HUES48 (cell line): Measurements from ENCODE around the gene NDUFAF7.
"Not testable (repeated sequence)": the region's sequence is repeated elsewhere in the genome, so short reads cannot be mapped to it uniquely, and the experiment has no call there.

Experiments used
- H3K27ac ChIP-seq: one replicate; pipeline ENCODE4 v1.7.0; 2013; ENCODE audit warnings: low read depth, low read length, inconsistent platforms
- H3K27me3 ChIP-seq: 2 replicates; pipeline ENCODE4 v1.6.1; 2013; ENCODE audit warnings: mild to moderate bottlenecking, low read length; ENCODE audit not compliant: control insufficient read depth, insufficient read depth
- H3K36me3 ChIP-seq: 2 replicates; pipeline ENCODE4 v1.6.1; 2013; ENCODE audit warnings: low read length; ENCODE audit not compliant: control insufficient read depth, insufficient read depth
- H3K4me1 ChIP-seq: 2 replicates; pipeline ENCODE4 v1.6.1; 2013; ENCODE audit warnings: mild to moderate bottlenecking, low read length; ENCODE audit not compliant: control insufficient read depth, insufficient read depth
- H3K4me3 ChIP-seq: 2 replicates; pipeline ENCODE4 v1.5.1; 2013; ENCODE audit warnings: mild to moderate bottlenecking, low read depth, low read length
- H3K9ac ChIP-seq: 2 replicates; pipeline ENCODE4 v1.6.1; 2013; ENCODE audit warnings: mild to moderate bottlenecking, low read depth, low read length, moderate library complexity
- H3K9me3 ChIP-seq: 2 replicates; pipeline ENCODE4 v1.6.1; 2013; ENCODE audit warnings: low read length; ENCODE audit not compliant: control insufficient read depth, insufficient read depth

NDUFAF7 gene

DNA sequence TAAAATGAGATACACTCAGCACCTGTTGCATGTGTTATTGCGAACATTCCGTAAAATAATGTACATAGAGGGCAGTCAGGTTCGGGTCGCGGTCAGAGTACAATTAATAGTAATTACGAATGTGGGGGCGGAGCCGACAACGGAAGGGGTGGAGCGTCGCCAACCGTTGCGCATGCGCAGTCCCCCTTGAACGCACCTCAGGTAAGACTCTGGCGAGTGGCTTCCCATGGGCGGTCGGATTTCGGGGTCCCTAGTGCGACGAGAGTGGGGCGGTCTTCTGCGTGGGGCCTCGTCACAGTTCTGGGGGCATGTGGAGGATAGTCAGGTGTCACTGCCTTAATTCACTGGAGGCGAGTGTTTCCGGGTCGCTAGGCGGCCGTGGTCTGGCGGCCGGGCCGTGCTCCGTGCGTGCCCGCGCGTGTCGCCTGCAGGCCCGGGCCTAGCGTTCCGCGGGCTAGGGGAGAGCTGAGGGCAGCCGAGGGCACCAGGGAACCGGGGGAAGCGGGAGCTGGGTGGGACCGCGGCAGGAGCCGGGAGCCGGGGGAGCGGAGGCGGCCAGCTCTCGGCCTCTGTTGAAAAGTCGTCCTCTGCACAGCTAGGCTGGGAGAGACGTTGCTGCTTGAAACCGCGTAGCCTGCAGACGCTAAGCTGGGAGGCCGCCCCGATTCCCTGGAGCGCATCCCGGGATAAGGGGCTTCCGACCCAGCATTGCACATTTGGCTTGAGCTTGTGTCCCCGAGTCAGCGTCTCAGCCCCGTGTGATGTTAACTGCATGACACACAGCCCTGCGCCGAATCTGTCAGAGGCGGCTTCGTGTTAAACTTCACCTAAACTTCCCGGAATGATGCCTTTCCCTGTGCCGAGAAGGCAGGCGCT, 34.9 kb upstream of the NDUFAF7 start, which contains the start of gene CEBPZOS:
TSS of gene CEBPZOS (plus strand) at position 177 of the 876 bp plus-strand sequence. CDS start 3,209 bp downstream, outside the sequence.
- Histone ChIP-seq H3K27me3 (no peaks in the 10 kb centered on the region), H3K4me3 (peak within 1 kb of the TSS; percentile 87), H3K9me3 (no peaks in the 10 kb centered on the region), H3K4me1 (peaks cover 49% of the 10 kb centered on the region), H3K27ac (peak within 1 kb of the TSS; percentile 69), H3K9ac (peak within 1 kb of the TSS; percentile 78), H3K36me3 (peaks cover 26% of the 10 kb centered on the region)

DNA sequence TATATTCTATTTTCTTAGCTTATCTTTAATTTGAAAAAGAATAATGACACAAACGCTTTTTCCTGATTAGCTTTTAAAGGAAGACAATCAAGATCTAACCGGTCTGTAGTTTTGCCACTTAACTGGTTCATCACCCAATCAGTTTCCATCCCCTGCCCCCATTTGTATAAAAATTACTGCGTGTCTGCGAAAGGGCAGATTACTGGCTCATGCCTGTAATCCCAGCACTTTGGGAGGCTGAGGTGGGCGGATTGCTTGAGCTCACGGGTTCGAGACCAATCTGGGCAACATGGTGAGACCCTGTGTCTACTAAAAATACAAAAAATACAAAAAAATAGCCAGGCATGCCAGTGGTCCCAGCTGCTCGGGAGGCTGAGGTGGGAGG, 32.8 kb upstream of the NDUFAF7 start:
- Histone ChIP-seq H3K9me3 (peaks cover 8% of the 10 kb centered on the region), H3K36me3 (peaks cover 47% of the 10 kb centered on the region), H3K27me3 (no peaks in the 10 kb centered on the region), H3K4me3 (peak overlapping the region; percentile 87), H3K27ac (peak overlapping the region; percentile 89), H3K9ac (peak overlapping the region; percentile 42; the same call in 1 of the 2 replicates), H3K4me1 (peaks cover 39% of the 10 kb centered on the region)

DNA sequence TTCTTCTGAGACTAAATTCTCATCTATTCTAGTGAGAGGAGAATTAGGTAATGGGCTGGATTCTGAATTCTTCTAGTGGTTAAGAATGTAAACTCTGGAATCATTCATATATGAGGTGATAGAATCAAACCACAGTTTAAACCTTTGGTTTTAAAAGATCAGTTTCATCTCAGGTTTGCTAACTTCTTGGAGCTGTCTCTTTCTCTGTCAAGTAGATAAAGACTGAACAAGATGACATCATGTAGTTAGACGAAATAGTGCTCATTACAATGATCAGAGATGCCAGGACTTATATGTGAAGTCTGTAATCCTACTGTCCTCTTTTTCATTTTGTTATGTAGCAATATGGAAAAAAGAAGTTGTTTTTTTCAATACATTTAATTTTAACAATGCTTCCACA, 30.2 kb upstream of the NDUFAF7 start:
- peaks cover 63% of the 10 kb centered on the region for H3K36me3 ChIP-seq
- H3K4me3 ChIP-seq = no peak overlapping the region
- no peak overlapping the region for H3K9ac ChIP-seq
- H3K27me3 ChIP-seq = no peaks in the 10 kb centered on the region
- H3K4me1 ChIP-seq = peaks cover 55% of the 10 kb centered on the region
- peak overlapping the region; percentile 31 for H3K27ac ChIP-seq
- peaks cover 13% of the 10 kb centered on the region for H3K9me3 ChIP-seq

DNA sequence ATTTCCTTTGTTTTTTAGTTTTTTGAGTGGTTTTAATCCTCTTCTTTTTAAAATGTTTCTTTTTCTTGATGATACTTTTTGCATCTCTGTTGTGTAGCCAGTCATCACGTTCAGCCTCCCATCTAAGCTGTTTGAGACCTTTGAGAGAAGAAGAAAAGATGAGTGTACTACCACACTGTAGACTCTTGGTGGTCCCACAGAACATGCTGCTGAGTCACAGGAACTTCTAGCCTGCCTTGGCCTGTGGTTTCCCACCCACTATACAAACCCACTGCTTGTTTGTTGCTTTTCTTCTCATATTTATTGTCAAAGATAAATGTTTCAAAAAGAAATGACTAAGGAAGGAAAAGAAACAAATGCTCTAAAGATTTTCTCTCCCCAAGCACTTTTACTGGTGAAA, 29.7 kb upstream of the NDUFAF7 start:
- Histone ChIP-seq H3K27me3 (no peaks in the 10 kb centered on the region), H3K9ac (no peak overlapping the region), H3K4me3 (no peak overlapping the region), H3K27ac (peak overlapping the region; percentile 25), H3K36me3 (peaks cover 69% of the 10 kb centered on the region), H3K9me3 (peaks cover 18% of the 10 kb centered on the region), H3K4me1 (peaks cover 60% of the 10 kb centered on the region)

DNA sequence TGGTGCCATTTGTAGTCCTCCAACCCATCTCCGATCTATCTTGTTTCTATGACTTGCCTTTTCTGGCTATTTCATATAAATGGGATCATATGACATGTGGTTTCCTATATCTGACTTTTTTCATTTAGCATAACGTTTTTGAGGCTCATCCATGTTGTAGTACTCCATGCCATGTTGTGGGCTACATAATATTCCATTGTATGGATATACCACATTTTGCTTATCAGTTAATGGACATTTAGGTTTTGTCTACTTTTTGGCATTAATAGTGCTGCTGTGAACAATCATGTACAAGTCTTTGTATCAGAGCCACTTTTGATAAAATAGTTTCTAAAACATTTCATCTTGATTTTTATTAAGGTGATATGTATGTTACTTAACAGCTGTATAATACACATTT, 27.8 kb upstream of the NDUFAF7 start:
- no peaks in the 10 kb centered on the region for H3K27me3 ChIP-seq
- H3K9ac ChIP-seq = no peak overlapping the region
- peaks cover 56% of the 10 kb centered on the region for H3K4me1 ChIP-seq
- no peak overlapping the region for H3K27ac ChIP-seq
- H3K9me3 ChIP-seq = peaks cover 36% of the 10 kb centered on the region
- peaks cover 88% of the 10 kb centered on the region for H3K36me3 ChIP-seq
- no peak overlapping the region for H3K4me3 ChIP-seq

DNA sequence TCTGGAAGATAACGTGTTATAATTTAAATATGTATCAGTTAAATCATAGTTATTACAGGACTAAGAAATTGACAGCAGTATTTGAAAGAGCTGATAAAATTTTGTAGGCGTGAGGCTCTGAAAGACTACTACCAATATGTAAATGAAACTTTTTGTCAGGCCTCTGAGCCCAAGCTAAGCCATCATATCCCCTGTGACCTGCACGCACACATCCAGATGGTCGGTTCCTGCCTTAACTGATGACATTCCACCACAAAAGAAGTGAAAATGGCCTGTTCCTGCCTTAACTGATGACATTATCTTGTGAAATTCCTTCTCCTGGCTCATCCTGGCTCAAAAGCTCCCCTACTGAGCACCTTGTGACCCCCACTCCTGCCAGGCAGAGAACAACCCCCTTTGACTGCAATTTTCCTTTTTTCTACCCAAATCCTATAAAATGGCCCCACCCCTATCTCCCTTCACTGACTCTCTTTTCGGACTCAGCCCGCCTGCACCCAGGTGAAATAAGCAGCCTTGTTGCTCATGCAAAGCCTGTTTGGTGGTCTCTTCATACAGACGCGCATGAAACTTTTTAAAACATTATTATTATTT, 26.3 kb upstream of the NDUFAF7 start:
- H3K27me3 ChIP-seq = not testable (repeated sequence)
- Histone ChIP-seq H3K36me3 (peaks cover 91% of the 10 kb centered on the region), H3K9me3 (peaks cover 51% of the 10 kb centered on the region), H3K4me1 (peaks cover 41% of the 10 kb centered on the region), H3K27ac (peak overlapping the region; percentile 96), H3K9ac (peak overlapping the region; percentile 57), H3K4me3 (peak overlapping the region; percentile 25; the same call in 1 of the 2 replicates)

DNA sequence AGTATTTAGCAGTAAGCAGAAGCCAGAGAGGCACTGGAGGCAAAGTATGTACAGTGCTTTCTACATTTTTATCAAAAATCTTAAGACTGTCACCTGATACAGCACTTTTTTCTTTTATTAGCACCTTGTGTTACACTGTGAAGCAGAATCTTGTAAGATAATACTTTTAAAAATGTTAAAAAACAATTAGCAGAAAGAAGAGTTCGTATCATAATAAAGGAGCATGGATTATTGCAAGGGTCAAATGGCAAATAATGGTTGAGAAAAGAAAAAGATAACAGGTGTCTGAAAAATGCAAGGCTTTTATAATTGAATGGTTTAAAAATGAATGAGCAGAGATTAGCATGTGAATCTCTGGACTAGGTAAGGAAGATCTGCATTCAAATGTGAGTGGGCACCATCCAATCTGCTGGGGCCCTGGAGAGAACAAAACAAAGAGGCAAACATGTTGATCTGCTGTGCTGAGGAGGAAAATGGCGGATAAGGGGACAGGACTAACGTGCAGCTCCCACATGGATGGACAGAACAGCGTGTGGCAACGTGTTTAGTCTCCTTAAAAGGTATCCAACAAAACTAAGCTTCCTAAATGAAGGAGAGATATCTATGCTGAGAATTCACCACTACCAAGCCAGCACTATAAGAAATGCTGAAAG, 25.6 kb upstream of the NDUFAF7 start:
- peaks cover 54% of the 10 kb centered on the region for H3K9me3 ChIP-seq
- no peaks in the 10 kb centered on the region for H3K27me3 ChIP-seq
- H3K4me1 ChIP-seq = peaks cover 35% of the 10 kb centered on the region
- H3K4me3 ChIP-seq = peak overlapping the region; percentile 25; the same call in 1 of the 2 replicates
- H3K9ac ChIP-seq = peak overlapping the region; percentile 49
- peaks cover 91% of the 10 kb centered on the region for H3K36me3 ChIP-seq
- H3K27ac ChIP-seq = peak overlapping the region; percentile 96

DNA sequence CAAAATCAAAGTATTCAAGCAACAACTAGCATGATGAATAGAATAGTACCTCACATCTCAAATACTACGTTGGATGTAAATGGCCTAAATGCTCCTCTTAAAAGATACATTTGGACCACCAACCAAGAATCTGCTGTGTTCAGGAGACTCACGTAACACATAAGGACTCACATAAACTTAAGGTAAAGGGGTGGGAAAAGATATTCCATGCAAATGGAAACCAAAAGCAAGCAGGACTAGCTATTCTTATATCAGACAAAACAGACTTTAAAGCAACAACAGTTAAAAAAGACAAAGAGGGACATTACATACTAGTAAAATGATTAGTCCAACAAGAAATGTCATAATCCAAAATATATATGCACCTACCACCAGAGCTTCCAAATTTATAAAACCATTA, 24.7 kb upstream of the NDUFAF7 start:
- Histone ChIP-seq H3K27ac (peak overlapping the region; percentile 96), H3K9me3 (peaks cover 59% of the 10 kb centered on the region), H3K4me1 (peaks cover 27% of the 10 kb centered on the region), H3K36me3 (peaks cover 91% of the 10 kb centered on the region)
- H3K9ac ChIP-seq, H3K27me3 ChIP-seq, H3K4me3 ChIP-seq: not testable (repeated sequence)

DNA sequence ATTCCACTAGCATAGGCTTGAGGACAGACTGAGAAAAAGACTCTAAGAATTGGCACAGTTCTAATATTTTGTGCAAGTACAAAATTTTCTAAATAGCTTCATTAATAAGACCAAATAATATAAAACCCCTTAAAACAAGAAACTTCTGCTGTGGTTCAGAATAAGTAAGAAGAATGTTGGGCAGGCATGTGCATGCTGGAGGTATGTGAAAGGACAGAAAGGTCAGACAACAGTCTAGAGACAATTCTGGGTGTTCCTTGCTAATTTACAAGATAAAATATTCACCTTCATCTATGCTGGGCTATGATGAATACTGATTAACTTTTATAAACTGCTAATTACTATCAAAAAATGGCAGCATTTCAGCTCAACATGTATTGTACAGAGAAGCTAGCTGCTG, 20.2 kb upstream of the NDUFAF7 start:
- H3K36me3 ChIP-seq = peaks cover 100% of the 10 kb centered on the region
- H3K27me3 ChIP-seq = no peaks in the 10 kb centered on the region
- H3K9ac ChIP-seq = no peak overlapping the region
- H3K27ac ChIP-seq = no peak overlapping the region
- no peak overlapping the region for H3K4me3 ChIP-seq
- H3K9me3 ChIP-seq = peaks cover 47% of the 10 kb centered on the region
- H3K4me1 ChIP-seq = peaks cover 8% of the 10 kb centered on the region

DNA sequence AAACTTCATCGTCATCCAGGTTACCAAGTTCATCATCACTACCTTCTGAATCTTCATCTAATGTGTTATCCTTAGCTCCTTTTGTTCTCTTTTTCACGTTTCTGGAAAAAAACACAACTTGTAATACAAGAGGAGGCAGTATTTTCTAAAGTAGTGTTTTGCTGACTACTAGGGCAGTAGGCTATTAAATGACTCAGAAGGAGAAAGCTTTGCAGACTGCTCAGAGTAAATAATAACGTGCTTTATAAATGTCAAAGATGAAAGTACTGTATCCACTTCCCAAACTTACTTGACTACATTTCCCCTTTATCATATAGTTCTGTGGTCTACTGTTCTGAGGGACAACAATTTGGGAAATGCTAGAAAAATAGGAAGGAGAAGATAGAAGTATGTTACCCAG, 19.5 kb upstream of the NDUFAF7 start:
- peaks cover 100% of the 10 kb centered on the region for H3K36me3 ChIP-seq
- no peak overlapping the region for H3K9ac ChIP-seq
- no peak overlapping the region for H3K27ac ChIP-seq
- peaks cover 39% of the 10 kb centered on the region for H3K9me3 ChIP-seq
- no peak overlapping the region for H3K4me3 ChIP-seq
- no peaks in the 10 kb centered on the region for H3K27me3 ChIP-seq
- H3K4me1 ChIP-seq = peaks cover 1% of the 10 kb centered on the region
